ENCODE measurements around the gene MARVELD3. TPM values are rescaled to one million over a fixed set of nuclear protein-coding genes. Genes with fewer than 3 reads are reported as not detected.

The MARVELD3 gene
- polyA plus RNA-seq, 1 of the 3 experiments (the other 2 are of a cell fraction), result not detected

- Histone ChIP-seq H3K79me2 (ENCODE audit: insufficient read depth) (no peaks in the 10 kb centered on the region), H3K4me1 (ENCODE audit: control insufficient read depth in 1 of 2, insufficient read depth in 2 of 2, low read depth in 1 of 2, low read length in 1 of 2) (no peaks in the 10 kb centered on the region; a peak in 1 of 4 replicates), H3K4me3 (ENCODE audit: low read depth in 2 of 2, low read length in 1 of 2) (peak overlapping the region; percentile 49 to 50; a peak in 2 of 4 replicates), H3K36me3 (replicated peaks in 1 of 2; ENCODE audit: control insufficient read depth in 1 of 2, insufficient read depth in 2 of 2, low read length in 1 of 2) (no peaks in the 10 kb centered on the region), H3K9me3 (no peaks in the 10 kb centered on the region), H3K9me2 (no peaks in the 10 kb centered on the region), H3K27me3 (ENCODE audit: insufficient read depth) (peaks cover 6% of the 10 kb centered on the region), H3K27ac (ENCODE audit: low read depth in 2 of 2, low read length in 1 of 2) (no peak overlapping the region), H3F3A (replicated peaks; ENCODE audit: insufficient read depth) (no peaks in the 10 kb centered on the region), H2AFZ (ENCODE audit: low read depth) (no peak overlapping the region), H4K20me1 (ENCODE audit: insufficient read depth) (no peaks in the 10 kb centered on the region), H3K9ac (no peak overlapping the region), H3K4me2 (peak overlapping the region; percentile 84; the same call in 1 of the 2 replicates)
- no peak for DNase-seq
- CTCF ChIA-PET, result no interaction called here
- TF ChIP-seq GATA2 (CRISPR knock-in tag; IDR thresholded peaks at IDR 0.05) (no peak), RAD21 (IDR thresholded peaks at IDR 0.05; ENCODE audit: low read length) (no peak), POLR2AphosphoS5 (IDR thresholded peaks at IDR 0.05; ENCODE audit: low read depth, low read length) (no peak), RXRA (IDR thresholded peaks at IDR 0.05; ENCODE audit: borderline replicate concordance, low read depth) (no peak), ZBTB33 (IDR thresholded peaks at IDR 0.05; ENCODE audit: borderline replicate concordance, low read depth) (no peak), CHD2 (IDR thresholded peaks at IDR 0.05; ENCODE audit: low read length, partially characterized antibody) (no peak)
- 42% methylated on average over 6 of the region's 13 CpGs for WGBS (ENCODE audit: low lambda C conversion rate)
- POLR2A ChIA-PET, result no interaction called here
Observed at GRCh38 chr16:71626858-71627213, 852 bp downstream of the MARVELD3 start.

GRCh38 chr16:71627731-71628181, 1.8 kb downstream of the MARVELD3 start:
- POLR2A ChIA-PET, result no interaction called here
- H2AFZ ChIP-seq (ENCODE audit: low read depth), result no peak overlapping the region
- no peaks in the 10 kb centered on the region for H3K9me3 ChIP-seq

More at GRCh38 chr16:71627731-71628181, 1.8 kb downstream of the MARVELD3 start:
- H3K36me3 ChIP-seq (replicated peaks in 1 of 2; ENCODE audit: control insufficient read depth in 1 of 2, insufficient read depth in 2 of 2, low read length in 1 of 2), result no peaks in the 10 kb centered on the region
- H3K4me2 ChIP-seq, result no peak overlapping the region
- H3K9ac ChIP-seq, result no peak overlapping the region
- CTCF ChIA-PET, result interaction anchor here (1.1 to 2.2 kb wide), 2 partner anchors 17 to 217 kb away, joined by 3 to 12 read pairs; no protein-coding TSS in a partner anchor
- DNase-seq, result peak; percentile 38
- no peaks in the 10 kb centered on the region for H4K20me1 ChIP-seq (ENCODE audit: insufficient read depth)
- no peaks in the 10 kb centered on the region for H3K79me2 ChIP-seq (ENCODE audit: insufficient read depth)
- peaks cover 6% of the 10 kb centered on the region for H3K27me3 ChIP-seq (ENCODE audit: insufficient read depth)
- no peak overlapping the region for H3K27ac ChIP-seq (ENCODE audit: low read depth in 2 of 2, low read length in 1 of 2)
- no peaks in the 10 kb centered on the region for H3F3A ChIP-seq (replicated peaks; ENCODE audit: insufficient read depth)
- no peaks in the 10 kb centered on the region; a peak in 1 of 4 replicates for H3K4me1 ChIP-seq (ENCODE audit: control insufficient read depth in 1 of 2, insufficient read depth in 2 of 2, low read depth in 1 of 2, low read length in 1 of 2)
- no peaks in the 10 kb centered on the region for H3K9me2 ChIP-seq
- TF ChIP-seq GATA2 (CRISPR knock-in tag; IDR thresholded peaks at IDR 0.05), result no peak
- no peak for TF ChIP-seq JUND (IDR thresholded peaks at IDR 0.05)
- TF ChIP-seq FOXJ3 (CRISPR knock-in tag; IDR thresholded peaks at IDR 0.05), result no peak
- no peak for TF ChIP-seq REST (IDR thresholded peaks at IDR 0.05; ENCODE audit: low read depth, low read length)
- no peak for TF ChIP-seq MAX (IDR thresholded peaks at IDR 0.05; ENCODE audit: low read depth)
- TF ChIP-seq PBX3 (IDR thresholded peaks at IDR 0.05), result no peak
- no peak for TF ChIP-seq GABPA (IDR thresholded peaks at IDR 0.05; ENCODE audit: low read depth)
- no peak for TF ChIP-seq SMC3 (IDR thresholded peaks at IDR 0.05; ENCODE audit: low read depth, low read length)
- TF ChIP-seq NFIC (IDR thresholded peaks at IDR 0.05; ENCODE audit: borderline replicate concordance), result no peak
- no peak for TF ChIP-seq CHD2 (IDR thresholded peaks at IDR 0.05; ENCODE audit: low read length, partially characterized antibody)
- WGBS (ENCODE audit: low lambda C conversion rate), result 84% methylated on average over 6 of the region's 7 CpGs
- no peak overlapping the region for H3K4me3 ChIP-seq (ENCODE audit: low read depth in 2 of 2, low read length in 1 of 2)

Data from SK-N-SH (cell line).